Measurements from ENCODE around the gene PIP5K1A. TPM values are rescaled to one million over a fixed set of nuclear protein-coding genes. Genes with fewer than 3 reads are reported as not detected.

Gene PIP5K1A
- total RNA-seq, 6 donors from 2014 or later = 37.2 to 94.3 (median 70.6) TPM

GRCh38 chr1:151288502-151288901 is 90.2 kb downstream of the PIP5K1A start:
- Histone ChIP-seq H3K9me3 (no peaks in the 10 kb centered on the region), H3K4me1 (peaks cover 5 to 11% (median 7%) of the 10 kb centered on the region in 4 donors), H3K27ac (no peak overlapping the region), H3K36me3 (peaks cover 29 to 87% (median 79%) of the 10 kb centered on the region in 4 donors), H3K27me3 (no peaks in the 10 kb centered on the region), H3K4me3 (no peak overlapping the region)
- DNase-seq (no peak), ATAC-seq (ENCODE audit: low FRiP score in 2 of 2) (no peak)
- WGBS, 2 donors = 86 to 94% methylated on average over 13 to 14 of the region's 14 CpGs
- TF ChIP-seq, protein P1, sequence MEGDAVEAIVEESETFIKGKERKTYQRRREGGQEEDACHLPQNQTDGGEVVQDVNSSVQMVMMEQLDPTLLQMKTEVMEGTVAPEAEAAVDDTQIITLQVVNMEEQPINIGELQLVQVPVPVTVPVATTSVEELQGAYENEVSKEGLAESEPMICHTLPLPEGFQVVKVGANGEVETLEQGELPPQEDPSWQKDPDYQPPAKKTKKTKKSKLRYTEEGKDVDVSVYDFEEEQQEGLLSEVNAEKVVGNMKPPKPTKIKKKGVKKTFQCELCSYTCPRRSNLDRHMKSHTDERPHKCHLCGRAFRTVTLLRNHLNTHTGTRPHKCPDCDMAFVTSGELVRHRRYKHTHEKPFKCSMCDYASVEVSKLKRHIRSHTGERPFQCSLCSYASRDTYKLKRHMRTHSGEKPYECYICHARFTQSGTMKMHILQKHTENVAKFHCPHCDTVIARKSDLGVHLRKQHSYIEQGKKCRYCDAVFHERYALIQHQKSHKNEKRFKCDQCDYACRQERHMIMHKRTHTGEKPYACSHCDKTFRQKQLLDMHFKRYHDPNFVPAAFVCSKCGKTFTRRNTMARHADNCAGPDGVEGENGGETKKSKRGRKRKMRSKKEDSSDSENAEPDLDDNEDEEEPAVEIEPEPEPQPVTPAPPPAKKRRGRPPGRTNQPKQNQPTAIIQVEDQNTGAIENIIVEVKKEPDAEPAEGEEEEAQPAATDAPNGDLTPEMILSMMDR (IDR thresholded peaks at IDR 0.05) = no peak
- TF ChIP-seq POLR2A (IDR thresholded peaks at IDR 0.05) (no peak), POLR2AphosphoS5 (IDR thresholded peaks at IDR 0.05) (no peak), EP300 (IDR thresholded peaks at IDR 0.05) (no peak)

DNA sequence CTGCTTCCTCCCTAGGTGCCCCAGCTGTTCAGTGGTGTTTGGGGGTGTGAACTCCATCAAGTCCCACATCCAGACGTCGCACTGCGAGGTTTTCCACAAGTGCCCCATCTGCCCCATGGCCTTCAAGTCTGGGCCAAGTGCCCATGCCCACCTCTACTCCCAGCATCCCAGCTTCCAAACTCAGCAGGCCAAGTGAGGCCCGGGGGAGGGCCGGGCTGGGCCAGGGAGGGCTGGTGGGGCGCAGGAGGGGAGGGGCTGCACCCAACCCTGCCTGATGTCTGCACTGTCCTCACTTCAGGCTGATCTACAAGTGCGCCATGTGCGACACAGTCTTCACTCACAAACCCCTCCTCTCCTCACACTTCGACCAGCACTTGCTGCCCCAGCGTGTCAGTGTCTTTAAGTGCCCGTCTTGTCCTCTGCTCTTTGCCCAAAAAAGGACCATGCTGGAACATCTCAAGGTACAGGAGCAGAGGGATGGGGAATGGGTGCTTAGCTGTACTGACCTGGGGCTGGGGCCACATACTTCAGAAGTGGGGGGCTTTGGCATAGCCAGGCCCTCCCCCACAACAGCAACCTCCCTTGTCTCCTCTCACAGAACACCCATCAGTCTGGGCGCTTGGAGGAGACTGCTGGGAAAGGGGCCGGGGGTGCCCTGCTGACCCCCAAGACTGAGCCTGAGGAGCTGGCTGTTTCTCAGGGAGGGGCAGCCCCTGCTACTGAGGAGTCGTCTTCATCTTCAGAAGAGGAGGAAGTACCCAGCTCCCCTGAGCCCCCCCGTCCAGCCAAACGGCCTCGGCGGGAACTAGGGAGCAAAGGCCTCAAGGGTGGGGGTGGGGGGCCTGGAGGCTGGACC is 91.0 kb downstream of the PIP5K1A start:
- H3K4me3 ChIP-seq = no peak overlapping the region
- peaks cover 0 to 3% (median 1%) of the 10 kb centered on the region in 4 donors for H3K4me1 ChIP-seq
- no peaks in the 10 kb centered on the region for H3K27me3 ChIP-seq
- WGBS, 2 donors = 80 to 91% methylated on average over 10 to 18 of the region's 18 CpGs
- peaks cover 37 to 96% (median 87%) of the 10 kb centered on the region in 4 donors for H3K36me3 ChIP-seq
- DNase-seq = peak in 1 of 2 donors; percentile 61
- no peak for TF ChIP-seq POLR2A (IDR thresholded peaks at IDR 0.05)
- TF ChIP-seq, protein P1 (IDR thresholded peaks at IDR 0.05) = no peak
- no peak for TF ChIP-seq EP300 (IDR thresholded peaks at IDR 0.05)
- no peak for TF ChIP-seq POLR2AphosphoS5 (IDR thresholded peaks at IDR 0.05)
- no peaks in the 10 kb centered on the region for H3K9me3 ChIP-seq
- ATAC-seq (ENCODE audit: low FRiP score in 2 of 2) = no peak
- no peak overlapping the region for H3K27ac ChIP-seq

GRCh38 chr1:151289991-151290708 is 91.8 kb downstream of the PIP5K1A start:
- Histone ChIP-seq H3K4me3 (no peak overlapping the region), H3K9me3 (no peaks in the 10 kb centered on the region), H3K36me3 (peaks cover 37 to 100% (median 95%) of the 10 kb centered on the region in 4 donors), H3K27ac (no peak overlapping the region), H3K4me1 (no peaks in the 10 kb centered on the region), H3K27me3 (no peaks in the 10 kb centered on the region)
- peak in 1 of 4 donors; percentile 11 for TF ChIP-seq POLR2A (IDR thresholded peaks at IDR 0.05)
- no peak for TF ChIP-seq EP300 (IDR thresholded peaks at IDR 0.05)
- no peak for TF ChIP-seq POLR2AphosphoS5 (IDR thresholded peaks at IDR 0.05)
- TF ChIP-seq, protein P1 (IDR thresholded peaks at IDR 0.05) = no peak
- DNase-seq (peak in 1 of 2 donors; percentile 60), ATAC-seq (ENCODE audit: low FRiP score in 2 of 2) (no peak)
- 91 to 92% methylated on average over 12 to 20 of the region's 21 CpGs for WGBS, 2 donors

- Histone ChIP-seq H3K4me3 (no peak overlapping the region), H3K4me1 (no peaks in the 10 kb centered on the region), H3K9me3 (no peaks in the 10 kb centered on the region), H3K27ac (no peak overlapping the region), H3K27me3 (no peaks in the 10 kb centered on the region), H3K36me3 (peaks cover 40 to 100% (median 100%) of the 10 kb centered on the region in 4 donors)
- TF ChIP-seq EP300 (IDR thresholded peaks at IDR 0.05) (no peak), POLR2AphosphoS5 (IDR thresholded peaks at IDR 0.05) (no peak), POLR2A (IDR thresholded peaks at IDR 0.05) (no peak)
- TF ChIP-seq, protein P1 (IDR thresholded peaks at IDR 0.05) = no peak
- ATAC-seq (ENCODE audit: low FRiP score in 2 of 2) = no peak
- peak in 1 of 2 donors; percentile 58 for DNase-seq
- 86 to 89% methylated on average over 16 to 19 of the region's 19 CpGs for WGBS, 2 donors
Measured at GRCh38 chr1:151290709-151291303, 92.5 kb downstream of the PIP5K1A start.
